Ovary (tissue), 9 donors: ENCODE measurements around the gene EFCAB14. TPM values are rescaled to one million over a fixed set of nuclear protein-coding genes. Genes with fewer than 3 reads are reported as not detected.
"Not testable (repeated sequence)": the region's sequence is repeated elsewhere in the genome, so short reads cannot be mapped to it uniquely, and the experiment has no call there.

Source experiments
- DNase-seq, 5 donors: peaks; one replicate each; pipeline ENCODE4 v3.0.0-alpha.2; 2019 to 2020
- H3K27ac ChIP-seq, 2 donors: fragments of 200-600 bp; one replicate each; pipeline versions ENCODE4 v1.5.1 to v1.8.0; 2019 to 2022
- H3K27me3 ChIP-seq: fragments of 200-600 bp; one replicate; pipeline ENCODE4 v1.8.0; 2022
- H3K36me3 ChIP-seq: fragments of 200-600 bp; sonication (generic); one replicate; pipeline ENCODE4 v1.5.1; 2019
- H3K4me1 ChIP-seq: one replicate; pipeline ENCODE4 v1.8.1; 2013; ENCODE audit warnings: mild to moderate bottlenecking, moderate library complexity; ENCODE audit not compliant: insufficient read depth
- H3K4me3 ChIP-seq: fragments of 200-600 bp; sonication (generic); one replicate; pipeline ENCODE4 v1.5.1; 2017
- H3K9me3 ChIP-seq, 2 donors: fragments of 200-600 bp in 1 of 2; sonication (generic) in 1 of 2; one replicate each; pipeline versions ENCODE4 v1.5.1 to v1.8.1; 2013 to 2019; ENCODE audit warnings: mild to moderate bottlenecking in 1 of 2, moderate library complexity in 1 of 2
- CTCF ChIP-seq, 3 donors: fragments of 450-650 bp in 2 of 3; fragments of 200-600 bp in 1 of 3; IDR thresholded peaks; one replicate each; pipeline versions ENCODE4 v1.5.1 to v1.8.0; 2016 to 2022; ENCODE audit warnings: antibody characterized with exemption in 3 of 3, mild to moderate bottlenecking in 1 of 3
- EP300 ChIP-seq: sonication (generic); formaldehyde crosslinking; IDR thresholded peaks from one replicate; pipeline ENCODE4 v1.6.1; 2017; ENCODE audit warnings: antibody characterized with exemption
- POLR2A ChIP-seq: fragments of 450-650 bp; IDR thresholded peaks from one replicate; pipeline ENCODE4 v1.6.1; 2017; ENCODE audit warnings: antibody characterized with exemption, mild to moderate bottlenecking, moderate library complexity
- WGBS, 3 donors: extraction: QIAGEN DNeasy Blood & Tissue Kit in 1 of 3; methylation state at CpG; one replicate each; pipeline versions ENCODE4 v1.1.5 to v1.1.7; 2013 to 2017; 5-methylcytosine and 5-hydroxymethylcytosine counted together
- intact Hi-C, 4 donors: fragments of 100-400 bp; cut with DNase I; formaldehyde crosslinking; loops; one replicate each; pipeline versions ENCODE4 v1.11.0 to v1.15.1; 2022 to 2023
- polyA plus RNA-seq, 2 donors: library from polyadenylated mRNA; stranded (reverse); fragments of 200-250 nt in 1 of 2; fragments of 350-450 nt in 1 of 2; fragmentation: Illumina TruSeq in 1 of 2; extraction: RNeasy Lipid Tissue Mini Kit (QIAGEN cat#74804) in 1 of 2; gene quantifications; one replicate each; pipeline ENCODE4 v1.2.3, GENCODE V29; 2013 to 2014
- total RNA-seq, 7 donors: library from RNA; depleted of rRNA in 2 of 7; stranded (reverse); fragments of >200 nt in 2 of 7; fragmentation: NEBNext Ultra II Directional in 3 of 7; extraction: Animal tissue kit (Norgen Biotek cat#: 25700) in 3 of 7; gene quantifications; one replicate each; pipeline versions ENCODE4 v1.1.0 to v1.2.4, GENCODE V29; 2016 to 2023
- donor health status: DM: no; HTN: no; CAD: no; lungs with moderate emphysema.
- donor health status: DM: no; HTN: no; CAD: no.
- donor health status: Bipolar disorder and iron deficiency.
- donor health status: DM: yes; HTN: yes; CAD: no.
- donor health status: DM: no; HTN: no; CAD: no.
- donor health status: DM: yes; HTN: yes; CAD: no.

EFCAB14 gene
- total and polyA plus RNA-seq, 9 donors: 31.7 to 99.2 (median 77.4) TPM

- no peak for TF ChIP-seq POLR2A
- no peak for TF ChIP-seq CTCF (IDR thresholded peaks at IDR 0.05)
- TF ChIP-seq EP300: no peak
- Histone ChIP-seq H3K36me3 (no peaks in the 10 kb centered on the region), H3K9me3 (no peaks in the 10 kb centered on the region), H3K27me3 (no peaks in the 10 kb centered on the region), H3K27ac (no peak overlapping the region), H3K4me1 (no peaks in the 10 kb centered on the region), H3K4me3 (no peak overlapping the region)
- WGBS, 3 donors: 76 to 81% (median 77%) methylated on average over 4 of the region's 4 CpGs
- DNase-seq: no peak
- intact Hi-C loops: no loop called here
Measured at GRCh38 chr1:46755121-46755520, 36.2 kb upstream of the EFCAB14 start.

DNA sequence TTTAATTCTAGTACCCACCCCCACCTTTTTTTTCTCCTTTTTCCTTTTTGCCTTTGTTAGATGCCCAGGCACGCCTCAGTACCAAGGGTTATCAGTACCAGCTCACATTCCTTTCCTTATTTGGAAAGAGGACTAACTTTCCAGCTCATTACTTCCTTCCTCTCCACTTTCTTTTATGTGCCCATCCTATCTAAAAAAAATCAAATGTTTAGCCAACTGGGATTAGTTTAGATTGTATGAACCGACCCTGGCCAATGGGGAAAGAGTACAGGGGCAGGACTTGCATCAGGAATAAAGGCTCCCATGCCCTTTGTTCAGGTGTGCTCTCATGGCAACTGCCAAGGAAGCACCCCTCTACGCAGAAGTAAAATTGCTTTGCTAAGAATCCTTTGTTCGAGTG is 35.8 kb upstream of the EFCAB14 start:
- WGBS, 3 donors: 60 to 73% (median 71%) methylated on average over 4 of the region's 4 CpGs
- H3K9me3 ChIP-seq, H3K36me3 ChIP-seq, H3K4me1 ChIP-seq, H3K27me3 ChIP-seq, DNase-seq, H3K27ac ChIP-seq, intact Hi-C loops, H3K4me3 ChIP-seq: not testable (repeated sequence)

- intact Hi-C loops: no loop called here
- DNase-seq: no peak
- WGBS, 3 donors: 52 to 69% (median 63%) methylated on average over 1 of the region's 1 CpG
- Histone ChIP-seq H3K27ac (no peak overlapping the region), H3K4me1 (no peaks in the 10 kb centered on the region), H3K9me3 (no peaks in the 10 kb centered on the region), H3K27me3 (no peaks in the 10 kb centered on the region), H3K36me3 (no peaks in the 10 kb centered on the region), H3K4me3 (no peak overlapping the region)
- TF ChIP-seq POLR2A (no peak), EP300 (no peak), CTCF (IDR thresholded peaks at IDR 0.05) (no peak)
Measured at GRCh38 chr1:46753985-46754384, 35.1 kb upstream of the EFCAB14 start.

- Histone ChIP-seq H3K4me1 (no peaks in the 10 kb centered on the region), H3K27me3 (no peaks in the 10 kb centered on the region), H3K4me3 (no peak overlapping the region), H3K36me3 (no peaks in the 10 kb centered on the region), H3K27ac (no peak overlapping the region), H3K9me3 (no peaks in the 10 kb centered on the region)
- DNase-seq: no peak
- intact Hi-C loops: no loop called here
- TF ChIP-seq EP300: no peak
- TF ChIP-seq POLR2A: no peak
- no peak for TF ChIP-seq CTCF (IDR thresholded peaks at IDR 0.05)
- 50 to 59% (median 51%) methylated on average over 7 of the region's 7 CpGs for WGBS, 3 donors
Measured at GRCh38 chr1:46749921-46750404, 31.0 kb upstream of the EFCAB14 start.

GRCh38 chr1:46749404-46749803 is 30.5 kb upstream of the EFCAB14 start:
- H3K9me3 ChIP-seq: no peaks in the 10 kb centered on the region
- H3K4me3 ChIP-seq: no peak overlapping the region
- intact Hi-C loops: no loop called here
- no peaks in the 10 kb centered on the region for H3K36me3 ChIP-seq
- H3K4me1 ChIP-seq: no peaks in the 10 kb centered on the region
- 82 to 90% (median 88%) methylated on average over 1 of the region's 1 CpG for WGBS, 3 donors
- no peak overlapping the region for H3K27ac ChIP-seq
- TF ChIP-seq EP300 (no peak), CTCF (IDR thresholded peaks at IDR 0.05) (no peak), POLR2A (no peak)
- H3K27me3 ChIP-seq: no peaks in the 10 kb centered on the region
- DNase-seq: no peak
